ENCODE measurements around the gene CLK2.
"Not testable (repeated sequence)": the region's sequence is repeated elsewhere in the genome, so short reads cannot be mapped to it uniquely, and the experiment has no call there.

CLK2 gene

GRCh38 chr1:155261852-155262673 is 11.2 kb downstream of the CLK2 start, which contains the start of gene SCAMP3:
SCAMP3 (minus strand) TSS chr1:155262360; CDS start chr1:155262151, 209 bp downstream.
- DNase-seq: peak; percentile 96

GRCh38 chr1:155261493-155261851 is 11.8 kb downstream of the CLK2 start:
- DNase-seq: no peak

GRCh38 chr1:155260276-155260675 is 13.0 kb downstream of the CLK2 start:
- DNase-seq: no peak

- no peak for DNase-seq
Observed at GRCh38 chr1:155256058-155256852, 17.0 kb downstream of the CLK2 start.

GRCh38 chr1:155255243-155256007 is 17.9 kb downstream of the CLK2 start, which contains the start of gene ENTREP3:
ENTREP3 (minus strand) TSS chr1:155255483; CDS start chr1:155254877, 606 bp downstream.
- peak; percentile 92 for DNase-seq

GRCh38 chr1:155254714-155255242 is 18.5 kb downstream of the CLK2 start:
- no peak for DNase-seq

- DNase-seq: no peak
Observed at GRCh38 chr1:155254228-155254713, 19.0 kb downstream of the CLK2 start.

- no peak for DNase-seq
Observed at GRCh38 chr1:155253797-155254196, 19.5 kb downstream of the CLK2 start.

- DNase-seq: no peak
Observed at GRCh38 chr1:155253208-155253607, 20.1 kb downstream of the CLK2 start.

- no peak for DNase-seq
Observed at GRCh38 chr1:155251566-155251965, 21.7 kb downstream of the CLK2 start.

GRCh38 chr1:155250633-155251449 is 22.5 kb downstream of the CLK2 start:
- peak; percentile 98 for DNase-seq

GRCh38 chr1:155250246-155250632 is 23.1 kb downstream of the CLK2 start:
- no peak for DNase-seq

GRCh38 chr1:155247667-155248553 is 25.4 kb downstream of the CLK2 start:
- DNase-seq: no peak

- not testable (repeated sequence) for DNase-seq
Observed at GRCh38 chr1:155246796-155247195, 26.5 kb downstream of the CLK2 start.

- DNase-seq: no peak
Observed at GRCh38 chr1:155245163-155245524, 28.2 kb downstream of the CLK2 start.

GRCh38 chr1:155244368-155245162 is 28.7 kb downstream of the CLK2 start:
- DNase-seq: peak; percentile 95

- no peak for DNase-seq
Observed at GRCh38 chr1:155242805-155243358, 30.4 kb downstream of the CLK2 start.

- DNase-seq: no peak
Observed at GRCh38 chr1:155241841-155242264, 31.5 kb downstream of the CLK2 start.

GRCh38 chr1:155241069-155241679 is 32.1 kb downstream of the CLK2 start:
- no peak for DNase-seq
